OCI-LY1 (cell line): ENCODE measurements around the gene FBXO10.

ENCODE experiments used
- H2AFZ ChIP-seq: fragments of 200-600 bp; sonication (generic), shearing (Covaris generic); 2 replicates; pipeline ENCODE4 v1.6.0; 2014; ENCODE audit warnings: antibody characterized with exemption, mild to moderate bottlenecking, low read length
- H3F3A ChIP-seq: fragments of 200-600 bp; sonication (generic), shearing (Covaris generic); 2 replicates; pipeline ENCODE4 v1.6.0; 2014; ENCODE audit warnings: mild to moderate bottlenecking, antibody characterized with exemption, low read length, moderate library complexity; ENCODE audit not compliant: insufficient read depth
- H3K27ac ChIP-seq: fragments of 200-600 bp; sonication (generic); 2 replicates; pipeline ENCODE4 v1.5.1; 2014; ENCODE audit warnings: low read length, mixed run types, mild to moderate bottlenecking, low read depth; ENCODE audit not compliant: poor library complexity, severe bottlenecking
- H3K27me3 ChIP-seq: fragments of 200-600 bp; sonication (generic); 2 replicates; pipeline ENCODE4 v1.6.0; 2014; ENCODE audit warnings: antibody characterized with exemption, mild to moderate bottlenecking, low read length, moderate library complexity; ENCODE audit not compliant: insufficient read depth
- H3K36me3 ChIP-seq: fragments of 200-600 bp; sonication (generic); 2 replicates; pipeline ENCODE4 v1.6.1; 2014; ENCODE audit warnings: mild to moderate bottlenecking, antibody characterized with exemption, low read length, moderate library complexity, mixed read lengths; ENCODE audit not compliant: insufficient read depth
- H3K4me1 ChIP-seq: fragments of 200-600 bp; sonication (generic); 2 replicates; pipeline ENCODE4 v1.5.1; 2014; ENCODE audit warnings: mild to moderate bottlenecking, low read length, moderate library complexity; ENCODE audit not compliant: insufficient read depth, severe bottlenecking
- H3K4me2 ChIP-seq: fragments of 200-600 bp; sonication (generic), shearing (Covaris generic); 2 replicates; pipeline ENCODE4 v1.6.1; 2014; ENCODE audit warnings: low read length
- H3K4me3 ChIP-seq: fragments of 200-600 bp; sonication (generic); 2 replicates; pipeline ENCODE4 v1.5.1; 2014; ENCODE audit warnings: low read length, low read depth, mild to moderate bottlenecking, mixed read lengths; ENCODE audit not compliant: poor library complexity, severe bottlenecking
- H3K79me2 ChIP-seq: fragments of 200-600 bp; shearing (Covaris generic); 2 replicates; pipeline ENCODE4 v1.6.1; 2016; ENCODE audit warnings: mixed run types, low read length, mixed read lengths; ENCODE audit not compliant: insufficient read depth
- H3K9ac ChIP-seq: fragments of 200-600 bp; sonication (generic), shearing (Covaris generic); 2 replicates; pipeline ENCODE4 v1.6.1; 2014; ENCODE audit warnings: mild to moderate bottlenecking, low read length, mixed read lengths
- H3K9me2 ChIP-seq: fragments of 200-600 bp; sonication (generic), shearing (Covaris generic); 2 replicates; pipeline ENCODE4 v1.6.1; 2014; ENCODE audit warnings: low read depth, mild to moderate bottlenecking, low read length, mixed read lengths
- H3K9me3 ChIP-seq: fragments of 200-600 bp; shearing (Covaris generic); 2 replicates; pipeline ENCODE4 v1.6.1; 2014; ENCODE audit warnings: low read length, mixed read lengths
- H4K20me1 ChIP-seq: fragments of 200-600 bp; sonication (generic), shearing (Covaris generic); 2 replicates; pipeline ENCODE4 v1.6.0; 2016; ENCODE audit warnings: mild to moderate bottlenecking, low read length; ENCODE audit not compliant: insufficient read depth
- CTCF ChIP-seq: fragments of 200-600 bp; sonication (generic), shearing (Covaris generic); IDR thresholded peaks from 2 replicates; pipeline ENCODE4 v1.5.1; 2017; ENCODE audit warnings: mild to moderate bottlenecking, antibody characterized with exemption, low read length, moderate library complexity, mixed read lengths
- EZH2 ChIP-seq: fragments of 200-600 bp; sonication (generic), shearing (Covaris generic); IDR thresholded peaks from 2 replicates; pipeline ENCODE4 v1.8.0; 2017; ENCODE audit warnings: borderline replicate concordance, mixed run types, mild to moderate bottlenecking, antibody characterized with exemption, low read length, moderate library complexity, mixed read lengths

The FBXO10 gene

GRCh38 chr9:37619806-37620205, 43.6 kb upstream of the FBXO10 start:
- H3K9ac ChIP-seq = no peak overlapping the region
- H3K9me3 ChIP-seq = no peaks in the 10 kb centered on the region
- no peak overlapping the region for H3K27ac ChIP-seq
- no peaks in the 10 kb centered on the region for H3K9me2 ChIP-seq
- TF ChIP-seq EZH2 (no peak), CTCF (no peak)
- no peaks in the 10 kb centered on the region for H3K36me3 ChIP-seq
- no peaks in the 10 kb centered on the region for H3F3A ChIP-seq
- no peak overlapping the region for H2AFZ ChIP-seq
- H3K27me3 ChIP-seq = no peaks in the 10 kb centered on the region; the same call in 1 of the 2 replicates
- H3K4me2 ChIP-seq = no peak overlapping the region
- H3K4me1 ChIP-seq = no peaks in the 10 kb centered on the region
- H3K79me2 ChIP-seq = no peaks in the 10 kb centered on the region
- H4K20me1 ChIP-seq = no peaks in the 10 kb centered on the region
- H3K4me3 ChIP-seq = no peak overlapping the region

GRCh38 chr9:37618817-37619216, 42.6 kb upstream of the FBXO10 start:
- no peaks in the 10 kb centered on the region for H3F3A ChIP-seq
- no peak overlapping the region for H2AFZ ChIP-seq
- H3K27ac ChIP-seq = no peak overlapping the region
- no peaks in the 10 kb centered on the region for H4K20me1 ChIP-seq
- H3K4me3 ChIP-seq = no peak overlapping the region
- H3K9me2 ChIP-seq = no peaks in the 10 kb centered on the region
- no peak overlapping the region for H3K9ac ChIP-seq
- TF ChIP-seq EZH2 = no peak
- TF ChIP-seq CTCF = no peak
- H3K9me3 ChIP-seq = no peaks in the 10 kb centered on the region
- no peaks in the 10 kb centered on the region for H3K36me3 ChIP-seq
- no peaks in the 10 kb centered on the region for H3K79me2 ChIP-seq
- no peaks in the 10 kb centered on the region for H3K4me1 ChIP-seq
- no peaks in the 10 kb centered on the region; the same call in 1 of the 2 replicates for H3K27me3 ChIP-seq
- no peak overlapping the region for H3K4me2 ChIP-seq

- no peak overlapping the region for H3K4me2 ChIP-seq
- H3K4me3 ChIP-seq = no peak overlapping the region
- H3K79me2 ChIP-seq = no peaks in the 10 kb centered on the region
- H3K9me3 ChIP-seq = no peaks in the 10 kb centered on the region
- H3F3A ChIP-seq = no peaks in the 10 kb centered on the region
- no peak for TF ChIP-seq CTCF
- TF ChIP-seq EZH2 = no peak
- no peaks in the 10 kb centered on the region for H3K9me2 ChIP-seq
- no peak overlapping the region for H2AFZ ChIP-seq
- no peak overlapping the region for H3K27ac ChIP-seq
- no peak overlapping the region for H3K9ac ChIP-seq
- no peaks in the 10 kb centered on the region for H3K4me1 ChIP-seq
- H3K27me3 ChIP-seq = no peaks in the 10 kb centered on the region; the same call in 1 of the 2 replicates
- H4K20me1 ChIP-seq = no peaks in the 10 kb centered on the region
- H3K36me3 ChIP-seq = no peaks in the 10 kb centered on the region
These were observed 41.7 kb upstream of the FBXO10 start for GRCh38 chr9:37617832-37618231.
